Common myeloid progenitor, CD34-positive (primary cell): Measurements from ENCODE around the gene TCN2.

ENCODE experiments used
- CTCF ChIA-PET: fragments of 350-600 bp; sonication (Branson Sonifier 250); formaldehyde crosslinking; loops from one replicate; lab custom pipeline; 2021; ENCODE audit warnings: antibody characterized with exemption; lab: Charles Lee
- POLR2A ChIA-PET: fragments of 350-600 bp; sonication (Branson Sonifier 250); formaldehyde crosslinking; loops from one replicate; lab custom pipeline; 2021; ENCODE audit warnings: antibody characterized with exemption; lab: Charles Lee
- DNase-seq, 3 donors: peaks; one replicate each; pipeline versions ENCODE4 v3.0.0 to v3.0.0-alpha.2; 2013
- H3K27ac ChIP-seq, 2 experiments: 1 replicate in 1 of 2; 2 replicates in 1 of 2; pipeline ENCODE4 v1.7.0; 2013; ENCODE audit warnings: inconsistent platforms in 2 of 2, low read length in 2 of 2, mild to moderate bottlenecking in 2 of 2, low read depth in 1 of 2, moderate library complexity in 1 of 2; ENCODE audit not compliant: severe bottlenecking in 2 of 2, insufficient read depth in 1 of 2, poor library complexity in 1 of 2
- H3K27me3 ChIP-seq, 5 experiments: replicated peaks in 2 of 5; 1 replicate in 3 of 5; 2 replicates in 2 of 5; pipeline versions ENCODE4 v1.6.1 to v1.7.0; 2013; ENCODE audit warnings: low read length in 4 of 5, mild to moderate bottlenecking in 2 of 5, moderate library complexity in 2 of 5, inconsistent platforms in 1 of 5; ENCODE audit not compliant: insufficient read depth in 5 of 5, control insufficient read depth in 4 of 5
- H3K36me3 ChIP-seq, 4 experiments: 1 replicate in 2 of 4; 2 replicates in 2 of 4; pipeline versions ENCODE4 v1.6.1 to v1.7.0; 2013; ENCODE audit warnings: low read length in 3 of 4, control low read depth in 1 of 4, mild to moderate bottlenecking in 1 of 4; ENCODE audit not compliant: control insufficient read depth in 4 of 4, insufficient read depth in 4 of 4
- H3K4me1 ChIP-seq, 4 experiments: 1 replicate in 3 of 4; 2 replicates in 1 of 4; pipeline versions ENCODE4 v1.6.1 to v1.7.1; 2013; ENCODE audit warnings: low read length in 3 of 4, mild to moderate bottlenecking in 3 of 4, control low read depth in 1 of 4, inconsistent platforms in 1 of 4, moderate library complexity in 1 of 4; ENCODE audit not compliant: control insufficient read depth in 4 of 4, insufficient read depth in 4 of 4; ENCODE audit errors: control extremely low read depth in 1 of 4
- H3K4me3 ChIP-seq, 7 experiments: 1 replicate in 4 of 7; 2 replicates in 3 of 7; pipeline versions ENCODE4 v1.5.1 to v1.7.0; 2013; ENCODE audit warnings: mild to moderate bottlenecking in 7 of 7, low read length in 6 of 7, moderate library complexity in 6 of 7, inconsistent platforms in 2 of 7, low read depth in 2 of 7, control low read depth in 1 of 7; ENCODE audit not compliant: insufficient read depth in 4 of 7, control insufficient read depth in 1 of 7; ENCODE audit errors: extremely low read depth in 1 of 7
- H3K9me3 ChIP-seq, 5 experiments: 1 replicate in 4 of 5; 2 replicates in 1 of 5; pipeline versions ENCODE4 v1.6.1 to v1.7.1; 2013; ENCODE audit warnings: low read length in 4 of 5, mild to moderate bottlenecking in 2 of 5, inconsistent platforms in 1 of 5, low read depth in 1 of 5, moderate library complexity in 1 of 5; ENCODE audit not compliant: control insufficient read depth in 4 of 5, insufficient read depth in 2 of 5; ENCODE audit errors: control extremely low read depth in 1 of 5
- WGBS: methylation state at CpG from one replicate; pipeline ENCODE4 v1.1.5; 2013; ENCODE audit not compliant: insufficient coverage; 5-methylcytosine and 5-hydroxymethylcytosine counted together

TCN2 gene

DNA sequence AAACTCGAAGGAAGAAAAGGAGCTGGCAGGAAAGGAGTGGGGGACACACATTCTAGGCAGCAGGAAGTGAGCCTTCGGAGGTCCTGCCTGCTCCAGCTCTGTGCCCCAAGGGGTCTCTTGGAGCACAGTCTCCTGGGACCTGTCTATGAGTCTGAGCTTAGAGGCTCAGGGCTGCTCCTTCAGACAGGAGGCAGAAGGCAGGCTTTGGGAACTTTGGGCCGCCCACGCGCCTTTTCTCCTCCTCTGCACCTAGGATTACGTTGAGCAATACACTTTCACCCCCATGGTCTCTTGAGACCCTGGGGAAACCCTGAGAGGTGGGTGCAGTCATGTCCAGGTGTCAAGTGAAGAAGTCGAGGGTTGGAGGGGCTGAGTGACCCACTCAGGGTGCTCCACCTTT, 965 bp downstream of the TCN2 start:
- H3K4me1 ChIP-seq = peaks cover 7 to 54% (median 45%) of the 10 kb centered on the region in 4 experiments
- peaks cover 0 to 1% (median 0%) of the 10 kb centered on the region in 4 experiments for H3K36me3 ChIP-seq
- ChIA-PET CTCF (interaction anchor here (2.6 to 3.3 kb wide), 2 partner anchors 13 to 147 kb away, joined by 8 to 13 read pairs; no protein-coding TSS in a partner anchor), POLR2A (interaction anchor here (1.1 to 1.9 kb wide), 2 partner anchors 13 to 16 kb away, joined by 3 to 5 read pairs; partner anchors contain the start of gene PES1)
- H3K27ac ChIP-seq = no peak overlapping the region
- H3K27me3 ChIP-seq = no peaks in the 10 kb centered on the region
- no peak overlapping the region for H3K4me3 ChIP-seq
- DNase-seq = no peak
- H3K9me3 ChIP-seq = no peaks in the 10 kb centered on the region
- WGBS = 94% methylated on average over 6 of the region's 7 CpGs

DNA sequence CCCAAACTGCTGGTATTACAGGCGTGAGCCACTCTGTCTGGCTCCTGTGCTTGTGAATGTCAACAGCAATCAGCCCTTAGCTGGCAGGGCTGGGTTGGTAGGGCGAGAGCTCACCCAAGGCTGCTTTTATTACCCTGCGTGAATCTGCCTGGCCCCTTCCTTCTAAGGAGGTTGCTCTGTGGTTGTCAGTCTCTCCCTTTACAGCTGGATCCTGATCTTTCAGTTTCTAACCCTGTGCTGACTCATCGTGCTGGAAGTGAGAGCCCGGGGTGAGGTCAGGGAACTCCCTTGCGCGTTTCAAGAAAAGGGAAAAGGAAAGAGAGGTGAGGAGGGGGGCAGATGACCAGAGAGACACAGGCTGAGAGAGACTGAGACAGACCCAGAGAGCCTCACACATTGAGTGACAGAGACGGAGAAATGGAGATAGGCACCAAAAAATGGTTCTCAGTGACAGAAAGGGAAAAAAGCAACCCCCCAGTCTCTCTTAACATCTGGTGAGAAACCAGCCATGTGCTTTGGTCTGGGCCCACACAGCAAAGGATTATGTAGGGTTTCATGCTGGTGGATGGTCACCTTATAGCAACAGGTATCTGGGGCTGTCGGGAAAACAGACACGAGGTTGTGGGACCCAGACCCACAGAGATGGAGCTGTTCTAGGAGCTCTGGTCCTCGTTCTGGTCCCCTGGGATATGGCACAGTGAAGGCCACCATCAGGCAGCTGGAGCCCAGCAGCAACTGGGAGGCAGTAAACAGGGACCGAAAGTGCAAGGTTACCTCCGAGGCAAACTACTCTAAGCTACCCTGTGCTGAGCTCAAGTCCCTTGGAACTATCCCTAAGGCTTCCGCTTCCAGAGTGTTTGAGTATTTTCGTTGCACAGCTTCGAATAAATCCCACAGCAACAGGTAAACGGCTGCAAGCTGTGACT, 2.5 kb downstream of the TCN2 start:
- Histone ChIP-seq H3K4me3 (peak overlapping the region in 3 of 7 experiments; percentile 34 to 46 (median 42)), H3K36me3 (no peaks in the 10 kb centered on the region), H3K27ac (peak overlapping the region in 1 of 2 experiments; percentile 54), H3K9me3 (no peaks in the 10 kb centered on the region), H3K4me1 (peaks cover 7 to 54% (median 45%) of the 10 kb centered on the region in 4 experiments), H3K27me3 (no peaks in the 10 kb centered on the region)
- ChIA-PET POLR2A (no interaction called here), CTCF (interaction anchor here (0.7 to 1.7 kb wide), 6 partner anchors 10 to 149 kb away, joined by 3 to 10 read pairs (median 3); no protein-coding TSS in a partner anchor)
- WGBS = 50% methylated on average over 17 of the region's 17 CpGs
- DNase-seq = peak; percentile 69 to 91 (median 90)

GRCh38 chr22:30610299-30610698, 3.3 kb downstream of the TCN2 start:
- WGBS = 79% methylated on average over 6 of the region's 7 CpGs
- no peak overlapping the region for H3K4me3 ChIP-seq
- peak in 2 of 3 donors; percentile 21 to 32 for DNase-seq
- no peak overlapping the region for H3K27ac ChIP-seq
- ChIA-PET POLR2A (no interaction called here), CTCF (interaction anchor here (1.1 to 1.7 kb wide), 2 partner anchors 9 to 25 kb away, joined by 3 to 10 read pairs; no protein-coding TSS in a partner anchor)
- peaks cover 7 to 53% (median 45%) of the 10 kb centered on the region in 4 experiments for H3K4me1 ChIP-seq
- no peaks in the 10 kb centered on the region for H3K27me3 ChIP-seq
- no peaks in the 10 kb centered on the region for H3K9me3 ChIP-seq
- no peaks in the 10 kb centered on the region for H3K36me3 ChIP-seq

GRCh38 chr22:30611197-30611596, 4.2 kb downstream of the TCN2 start:
- no peaks in the 10 kb centered on the region for H3K36me3 ChIP-seq
- ChIA-PET POLR2A (no interaction called here), CTCF (interaction anchor here (0.7 kb wide), 1 partner anchor 18 kb away, joined by 3 read pairs; no protein-coding TSS in a partner anchor)
- no peak for DNase-seq
- H3K4me1 ChIP-seq = peaks cover 2 to 44% (median 37%) of the 10 kb centered on the region in 4 experiments
- no peak overlapping the region for H3K4me3 ChIP-seq
- no peaks in the 10 kb centered on the region for H3K9me3 ChIP-seq
- H3K27ac ChIP-seq = no peak overlapping the region
- WGBS = 100% methylated on average over 3 of the region's 3 CpGs
- H3K27me3 ChIP-seq = no peaks in the 10 kb centered on the region

- no peak for DNase-seq
- Histone ChIP-seq H3K4me1 (peaks cover 2 to 29% (median 25%) of the 10 kb centered on the region in 4 experiments), H3K36me3 (no peaks in the 10 kb centered on the region), H3K27me3 (no peaks in the 10 kb centered on the region), H3K4me3 (no peak overlapping the region), H3K27ac (no peak overlapping the region), H3K9me3 (no peaks in the 10 kb centered on the region)
- ChIA-PET CTCF (interaction anchor here (0.6 to 1.1 kb wide), 2 partner anchors 11 to 595 kb away, joined by 3 read pairs; no protein-coding TSS in a partner anchor), POLR2A (no interaction called here)
- 97% methylated on average over 8 of the region's 8 CpGs for WGBS
Measured at GRCh38 chr22:30612789-30613188, 5.8 kb downstream of the TCN2 start.

DNA sequence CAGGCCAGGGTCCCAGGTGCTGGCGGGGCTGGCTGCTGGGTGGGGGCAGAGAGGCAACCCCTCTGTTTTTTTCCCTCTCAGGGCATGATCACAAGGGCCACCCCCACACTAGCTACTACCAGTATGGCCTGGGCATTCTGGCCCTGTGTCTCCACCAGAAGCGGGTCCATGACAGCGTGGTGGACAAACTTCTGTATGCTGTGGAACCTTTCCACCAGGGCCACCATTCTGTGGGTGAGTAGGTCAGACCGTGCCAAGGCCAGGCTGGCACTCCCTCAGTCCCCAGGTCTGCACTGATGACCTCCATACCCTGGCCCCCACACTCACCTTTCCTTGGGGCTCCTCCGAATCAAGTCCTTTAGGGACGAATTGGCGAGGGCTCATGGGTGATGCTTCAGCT, 7.3 kb downstream of the TCN2 start:
- no peaks in the 10 kb centered on the region for H3K9me3 ChIP-seq
- H3K4me3 ChIP-seq = no peak overlapping the region
- H3K27me3 ChIP-seq = no peaks in the 10 kb centered on the region
- POLR2A ChIA-PET = no interaction called here
- no peak overlapping the region for H3K27ac ChIP-seq
- DNase-seq = no peak
- peaks cover 0 to 14% (median 10%) of the 10 kb centered on the region in 4 experiments for H3K4me1 ChIP-seq
- no peaks in the 10 kb centered on the region for H3K36me3 ChIP-seq
- CTCF ChIA-PET = interaction anchor here (0.9 to 2.1 kb wide), 3 partner anchors 8 to 21 kb away, joined by 3 to 6 read pairs (median 3); partner anchors contain the start of gene SLC35E4
- WGBS = 100% methylated on average over 2 of the region's 7 CpGs
